K562 (cell line): ENCODE results near the gene TSR3. TPM values are rescaled to one million over a fixed set of nuclear protein-coding genes. Genes with fewer than 3 reads are reported as not detected.

Experiments
- ARNT ChIP-seq, 2 experiments: fragments of 450-650 bp; IDR thresholded peaks; 2 replicates each; pipeline ENCODE4 v1.6.1; 2016; ENCODE audit warnings: mild to moderate bottlenecking in 1 of 2
- CTCF ChIP-seq, 3 experiments: IDR thresholded peaks in 2 of 3; conservative IDR thresholded peaks in 1 of 3; 2 replicates each; pipeline ENCODE4 v1.5.1; 2011 to 2012; ENCODE audit warnings: low read length in 3 of 3, mild to moderate bottlenecking in 3 of 3, control low read depth in 2 of 3, improper control_type of control experiment in 1 of 3, inconsistent platforms in 1 of 3, low read depth in 1 of 3, mixed read lengths in 1 of 3, moderate library complexity in 1 of 3; ENCODE audit not compliant: insufficient read depth in 2 of 3
- HINFP ChIP-seq: fragments of 450-650 bp; conservative IDR thresholded peaks from 2 replicates; pipeline ENCODE4 v1.6.1; 2016; ENCODE audit warnings: missing genetic modification characterization, low read depth, mild to moderate bottlenecking, control low read depth, missing compliant biosample characterization
- HSF4 ChIP-seq: fragments of 250-450 bp; sonication (Bioruptor Pico); IDR thresholded peaks from 2 replicates; pipeline ENCODE4 v2.1.2; 2022; ENCODE audit warnings: mild to moderate bottlenecking, moderate library complexity, borderline replicate concordance
- MNT ChIP-seq, 2 experiments: fragments of 450-650 bp; conservative IDR thresholded peaks; 2 replicates each; pipeline ENCODE4 v1.6.1; 2017; ENCODE audit warnings: mild to moderate bottlenecking in 2 of 2, moderate library complexity in 2 of 2
- NCOR1 ChIP-seq: fragments of 450-650 bp; IDR thresholded peaks from 2 replicates; pipeline ENCODE4 v1.6.1; 2016; ENCODE audit warnings: mild to moderate bottlenecking, moderate library complexity
- PTRF ChIP-seq: fragments of 450-650 bp; IDR thresholded peaks from 2 replicates; pipeline ENCODE4 v1.6.1; 2016; ENCODE audit warnings: mild to moderate bottlenecking, missing genetic modification characterization, missing compliant biosample characterization
- RBM17 ChIP-seq: fragments of 200-400 bp; formaldehyde crosslinking; IDR thresholded peaks from 2 replicates; pipeline ENCODE4 v1.6.1; 2017; ENCODE audit warnings: low read depth, mild to moderate bottlenecking, low read length, borderline replicate concordance
- SAFB ChIP-seq: fragments of 200-400 bp; formaldehyde crosslinking; IDR thresholded peaks from 2 replicates; pipeline ENCODE4 v1.6.1; 2017; ENCODE audit warnings: low read depth, low read length, borderline replicate concordance
- ZNF324 ChIP-seq: fragments of 250-450 bp; sonication (Bioruptor Pico); IDR thresholded peaks from 2 replicates; pipeline ENCODE4 v1.4.0; 2020; ENCODE audit warnings: mild to moderate bottlenecking
- ZNF75A ChIP-seq: fragments of 450-650 bp; formaldehyde crosslinking; IDR thresholded peaks from 2 replicates; pipeline ENCODE4 v1.4.0; 2020; ENCODE audit warnings: mild to moderate bottlenecking
- polyA plus RNA-seq, 8 experiments: library from polyadenylated mRNA; depleted of rRNA in 4 of 8; stranded (reverse) in 5 of 8; unstranded in 3 of 8; fragments of >200 nt; fragmentation: Nextera tagmentation in 2 of 8; fragmentation: Illumina TruSeq in 1 of 8; extraction: Ambion mirVana in 2 of 8; extraction: Trizol in 1 of 8; gene quantifications; 2 replicates each; pipeline versions ENCODE4 v1.2.1 to v1.2.3, GENCODE V29; 2011 to 2014; ENCODE audit warnings: inconsistent platforms in 1 of 8, missing spikeins in 1 of 8
- total RNA-seq, 7 experiments: library from RNA; depleted of rRNA in 6 of 7; stranded (reverse); fragments of >200 nt in 6 of 7; fragmentation: Illumina TruSeq in 2 of 7; extraction: Trizol in 2 of 7; gene quantifications; 2 replicates each; pipeline versions ENCODE4 v1.2.1 to v1.2.3, GENCODE V29; 2011 to 2021; ENCODE audit warnings: low replicate concordance in 1 of 7
- TF ChIP-seq, protein P1 (sequence below): fragments of 250-450 bp; sonication (Bioruptor Pico); IDR thresholded peaks from 2 replicates; pipeline ENCODE4 v1.4.0; 2020; ENCODE audit warnings: borderline replicate concordance
- TF ChIP-seq, protein P2 (sequence below): sonication (generic); formaldehyde crosslinking; IDR thresholded peaks from 2 replicates; pipeline ENCODE4 v1.8.1; 2023; ENCODE audit warnings: missing genetic modification reagents, mild to moderate bottlenecking, borderline replicate concordance

The TSR3 gene
- total and polyA plus RNA-seq, 9 of the 15 experiments (the other 6 are each of a cell fraction or from before 2014, with no cell fraction given), result 1.5 to 74.8 (median 16.5) TPM

- TF ChIP-seq ZNF324 (CRISPR knock-in tag) (no peak), CTCF (IDR thresholded peaks at IDR 0.05 in 2 of 3, conservative IDR thresholded peaks at IDR 0.05 in 1 of 3; ENCODE audit: insufficient read depth in 2 of 3, low read depth in 1 of 3, low read length in 3 of 3) (no peak), HINFP (tag) (no peak), NCOR1 (no peak), MNT (conservative IDR thresholded peaks at IDR 0.05) (no peak; a peak in 2 of 4 replicates), ARNT (IDR thresholded peaks at IDR 0.05) (no peak), PTRF (tag) (no peak), SAFB (no peak), RBM17 (no peak), ZNF75A (no peak), HSF4 (CRISPR knock-in tag) (no peak)
- TF ChIP-seq, protein P1, sequence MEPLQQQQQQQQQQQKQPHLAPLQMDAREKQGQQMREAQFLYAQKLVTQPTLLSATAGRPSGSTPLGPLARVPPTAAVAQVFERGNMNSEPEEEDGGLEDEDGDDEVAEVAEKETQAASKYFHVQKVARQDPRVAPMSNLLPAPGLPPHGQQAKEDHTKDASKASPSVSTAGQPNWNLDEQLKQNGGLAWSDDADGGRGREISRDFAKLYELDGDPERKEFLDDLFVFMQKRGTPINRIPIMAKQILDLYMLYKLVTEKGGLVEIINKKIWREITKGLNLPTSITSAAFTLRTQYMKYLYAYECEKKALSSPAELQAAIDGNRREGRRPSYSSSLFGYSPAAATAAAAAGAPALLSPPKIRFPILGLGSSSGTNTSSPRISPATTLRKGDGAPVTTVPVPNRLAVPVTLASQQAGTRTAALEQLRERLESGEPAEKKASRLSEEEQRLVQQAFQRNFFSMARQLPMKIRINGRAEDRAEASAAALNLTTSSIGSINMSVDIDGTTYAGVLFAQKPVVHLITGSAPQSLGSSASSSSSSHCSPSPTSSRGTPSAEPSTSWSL (CRISPR knock-in tag), result no peak
- TF ChIP-seq, protein P2, sequence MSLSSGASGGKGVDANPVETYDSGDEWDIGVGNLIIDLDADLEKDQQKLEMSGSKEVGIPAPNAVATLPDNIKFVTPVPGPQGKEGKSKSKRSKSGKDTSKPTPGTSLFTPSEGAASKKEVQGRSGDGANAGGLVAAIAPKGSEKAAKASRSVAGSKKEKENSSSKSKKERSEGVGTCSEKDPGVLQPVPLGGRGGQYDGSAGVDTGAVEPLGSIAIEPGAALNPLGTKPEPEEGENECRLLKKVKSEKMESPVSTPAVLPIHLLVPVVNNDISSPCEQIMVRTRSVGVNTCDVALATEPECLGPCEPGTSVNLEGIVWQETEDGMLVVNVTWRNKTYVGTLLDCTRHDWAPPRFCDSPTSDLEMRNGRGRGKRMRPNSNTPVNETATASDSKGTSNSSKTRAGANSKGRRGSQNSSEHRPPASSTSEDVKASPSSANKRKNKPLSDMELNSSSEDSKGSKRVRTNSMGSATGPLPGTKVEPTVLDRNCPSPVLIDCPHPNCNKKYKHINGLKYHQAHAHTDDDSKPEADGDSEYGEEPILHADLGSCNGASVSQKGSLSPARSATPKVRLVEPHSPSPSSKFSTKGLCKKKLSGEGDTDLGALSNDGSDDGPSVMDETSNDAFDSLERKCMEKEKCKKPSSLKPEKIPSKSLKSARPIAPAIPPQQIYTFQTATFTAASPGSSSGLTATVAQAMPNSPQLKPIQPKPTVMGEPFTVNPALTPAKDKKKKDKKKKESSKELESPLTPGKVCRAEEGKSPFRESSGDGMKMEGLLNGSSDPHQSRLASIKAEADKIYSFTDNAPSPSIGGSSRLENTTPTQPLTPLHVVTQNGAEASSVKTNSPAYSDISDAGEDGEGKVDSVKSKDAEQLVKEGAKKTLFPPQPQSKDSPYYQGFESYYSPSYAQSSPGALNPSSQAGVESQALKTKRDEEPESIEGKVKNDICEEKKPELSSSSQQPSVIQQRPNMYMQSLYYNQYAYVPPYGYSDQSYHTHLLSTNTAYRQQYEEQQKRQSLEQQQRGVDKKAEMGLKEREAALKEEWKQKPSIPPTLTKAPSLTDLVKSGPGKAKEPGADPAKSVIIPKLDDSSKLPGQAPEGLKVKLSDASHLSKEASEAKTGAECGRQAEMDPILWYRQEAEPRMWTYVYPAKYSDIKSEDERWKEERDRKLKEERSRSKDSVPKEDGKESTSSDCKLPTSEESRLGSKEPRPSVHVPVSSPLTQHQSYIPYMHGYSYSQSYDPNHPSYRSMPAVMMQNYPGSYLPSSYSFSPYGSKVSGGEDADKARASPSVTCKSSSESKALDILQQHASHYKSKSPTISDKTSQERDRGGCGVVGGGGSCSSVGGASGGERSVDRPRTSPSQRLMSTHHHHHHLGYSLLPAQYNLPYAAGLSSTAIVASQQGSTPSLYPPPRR (CRISPR knock-in tag), result no peak
These were observed 19.7 kb downstream of the TSR3 start (continued) for GRCh38 chr16:1331712-1332617.
